Stimulated activated CD8-positive, alpha-beta memory T cell treated with anti-CD3 and anti-CD28 coated beads, Interleukin-15, amount 100 ng/mL, for 4 hours (primary cell): ENCODE results near the gene MRPL43.

Source experiments
- DNase-seq, 2 donors: peaks; one replicate each; pipeline ENCODE4 v3.0.0-alpha.2; 2020; ENCODE audit warnings: low read depth in 2 of 2

The MRPL43 gene

DNA sequence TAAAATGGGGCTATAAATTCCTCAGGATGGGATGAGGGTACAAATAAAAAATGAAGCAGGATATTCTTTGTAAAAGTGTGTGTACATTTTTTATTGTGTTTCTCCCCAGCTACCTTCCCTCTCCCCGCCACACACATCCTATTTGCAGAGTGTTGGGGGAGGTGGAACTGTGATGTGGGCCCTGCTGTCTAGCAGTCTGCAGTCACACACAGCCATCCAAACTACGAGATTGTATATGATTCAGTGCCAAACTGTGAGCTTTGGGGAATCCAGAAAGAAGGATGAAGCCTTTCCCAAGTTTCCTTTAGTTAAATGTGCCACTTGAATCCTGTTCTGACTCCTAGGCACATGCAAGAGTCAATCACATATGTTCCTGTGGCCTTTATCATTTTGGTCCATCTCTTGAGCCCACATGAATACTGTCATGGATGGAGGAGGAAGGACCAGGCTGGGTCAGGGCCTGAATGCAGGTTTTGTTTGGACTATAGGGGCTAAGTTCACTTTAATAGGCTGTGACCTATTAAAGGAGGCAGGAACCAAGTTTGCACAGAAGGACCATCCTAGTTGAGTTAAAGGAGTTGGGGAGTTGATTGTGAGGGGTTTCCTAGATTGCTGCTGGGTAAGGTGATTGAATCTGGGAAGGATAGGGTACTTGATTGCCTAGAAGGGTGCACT, 19.1 kb downstream of the MRPL43 start:
- DNase-seq, result no peak

DNA sequence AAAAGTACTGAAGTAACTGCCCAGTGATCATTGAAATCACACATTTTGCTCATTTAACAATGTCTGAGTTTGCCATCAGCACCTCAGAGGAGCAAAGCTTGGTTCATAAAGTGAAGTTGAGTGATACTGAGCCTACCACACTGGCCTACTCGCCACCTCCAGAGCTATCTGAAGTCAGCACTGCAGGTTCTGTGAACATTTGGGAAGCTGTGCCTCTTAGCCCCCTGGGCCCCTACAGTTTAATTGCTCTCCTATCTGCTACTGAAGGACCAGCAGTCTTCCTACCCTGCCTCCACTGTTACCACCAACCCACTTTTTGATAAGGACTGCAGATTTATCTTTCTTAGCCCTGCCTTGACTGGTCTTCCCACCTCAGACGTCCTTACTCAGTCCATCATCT, 20.0 kb downstream of the MRPL43 start:
- no peak for DNase-seq

DNA sequence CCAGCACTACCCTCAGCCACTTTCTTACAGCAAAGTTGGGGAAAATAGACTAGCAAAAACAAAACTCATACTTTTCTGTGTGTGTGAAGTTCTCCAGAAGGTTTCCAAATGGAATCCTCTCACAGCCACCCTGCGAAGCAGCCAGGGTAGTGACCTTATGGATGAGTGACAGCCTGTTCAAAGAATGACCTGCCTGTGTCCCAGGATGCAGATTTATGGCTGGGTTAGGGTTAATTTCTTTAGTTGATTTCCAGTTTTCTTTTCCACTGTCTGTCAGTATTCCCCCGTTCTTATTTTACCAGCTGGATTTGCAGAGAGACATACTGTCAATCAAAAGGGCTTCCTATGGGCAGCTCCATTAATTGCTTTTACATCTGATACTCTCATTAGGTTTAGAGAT, 20.4 kb downstream of the MRPL43 start:
- no peak for DNase-seq

DNA sequence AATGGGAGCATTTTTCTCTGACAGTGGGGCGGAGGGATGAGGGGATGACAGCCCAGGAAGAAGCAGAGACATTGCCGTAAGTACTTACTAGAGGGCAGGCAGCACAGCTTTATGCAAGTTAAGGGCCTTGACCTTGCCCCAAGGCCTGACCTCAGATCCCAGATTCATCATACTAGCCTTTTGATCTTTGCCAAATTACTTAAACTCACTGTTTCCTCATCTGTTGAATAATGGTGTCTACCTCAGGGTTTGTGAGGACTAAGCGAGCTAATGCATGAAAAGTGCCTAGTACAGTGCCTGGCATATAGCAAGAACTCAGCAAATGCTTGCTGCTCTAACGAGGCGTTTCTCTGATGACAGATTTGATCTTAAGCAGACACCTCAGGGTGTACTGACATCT, 21.5 kb downstream of the MRPL43 start:
- no peak for DNase-seq

DNA sequence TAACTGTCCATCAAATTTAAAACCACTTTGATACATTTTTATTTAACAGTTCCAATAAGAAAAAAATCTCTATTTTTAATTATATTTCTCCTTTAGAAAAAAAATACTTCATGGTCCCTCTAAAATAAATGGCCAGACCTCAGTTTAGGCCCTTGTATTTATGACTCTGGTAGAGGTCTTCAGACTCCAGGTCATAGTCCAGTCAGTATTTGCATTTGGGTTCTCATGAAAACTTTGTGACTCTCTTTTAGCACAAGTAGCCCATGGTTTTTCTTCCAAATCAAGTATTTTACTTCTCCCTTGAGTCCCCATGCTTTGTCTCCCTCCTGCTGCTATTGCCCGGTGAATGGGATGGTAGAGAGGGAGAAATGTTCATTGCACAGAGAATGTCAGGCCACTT, 23.5 kb downstream of the MRPL43 start:
- DNase-seq, result no peak

DNA sequence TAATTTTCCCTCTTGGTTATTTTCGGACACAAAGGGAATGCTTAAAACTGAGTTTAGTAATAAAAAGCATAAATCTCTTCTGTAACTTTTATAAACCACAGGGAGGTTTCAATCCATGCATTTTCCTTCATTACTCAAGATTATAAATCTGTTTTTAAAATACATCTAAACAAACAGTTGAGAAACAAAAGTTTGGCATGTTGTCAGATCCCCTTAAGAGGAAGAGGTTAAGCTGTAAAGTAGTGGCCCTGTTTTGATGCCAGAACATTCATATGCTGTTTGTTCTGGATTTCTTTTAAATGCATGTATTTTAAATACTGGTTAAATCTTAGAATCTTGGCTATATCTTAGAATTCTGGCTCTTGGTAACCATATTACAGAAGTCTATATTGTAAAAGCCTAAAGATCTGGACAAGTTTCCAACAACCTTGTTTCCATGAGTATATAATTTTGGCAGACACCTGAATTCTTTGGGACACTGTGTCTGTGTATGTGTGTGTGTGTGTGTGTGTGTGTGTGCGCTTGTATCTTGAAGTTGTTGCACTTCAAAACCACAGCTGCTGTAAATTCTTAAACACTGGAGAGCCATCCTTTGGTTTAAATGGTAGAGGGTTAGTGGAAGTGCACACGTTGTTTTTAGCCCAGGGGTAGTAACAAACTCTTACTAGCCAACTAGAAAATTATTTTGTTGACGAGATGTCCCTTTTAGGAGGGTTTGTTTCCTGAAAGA, 24.8 kb downstream of the MRPL43 start:
- DNase-seq, result no peak

DNA sequence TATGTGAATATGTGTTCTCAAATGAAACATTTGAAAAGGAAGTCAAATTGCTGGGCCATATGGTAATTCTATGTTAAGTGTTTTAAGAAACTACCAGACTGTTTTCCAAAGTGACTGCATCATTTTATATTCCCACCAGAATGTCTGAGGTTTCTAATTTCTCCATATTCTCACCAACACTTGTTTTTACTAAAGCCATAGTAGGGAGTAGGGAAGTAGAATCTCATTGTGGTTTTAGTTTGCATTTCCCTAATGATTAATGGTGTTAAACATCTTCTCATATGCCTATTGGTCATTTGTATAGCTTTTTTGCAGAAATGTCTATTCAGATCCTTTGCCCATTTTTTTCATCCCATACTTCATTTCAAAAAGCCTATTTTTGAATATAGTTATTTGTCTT, 27.0 kb downstream of the MRPL43 start:
- no peak for DNase-seq

DNA sequence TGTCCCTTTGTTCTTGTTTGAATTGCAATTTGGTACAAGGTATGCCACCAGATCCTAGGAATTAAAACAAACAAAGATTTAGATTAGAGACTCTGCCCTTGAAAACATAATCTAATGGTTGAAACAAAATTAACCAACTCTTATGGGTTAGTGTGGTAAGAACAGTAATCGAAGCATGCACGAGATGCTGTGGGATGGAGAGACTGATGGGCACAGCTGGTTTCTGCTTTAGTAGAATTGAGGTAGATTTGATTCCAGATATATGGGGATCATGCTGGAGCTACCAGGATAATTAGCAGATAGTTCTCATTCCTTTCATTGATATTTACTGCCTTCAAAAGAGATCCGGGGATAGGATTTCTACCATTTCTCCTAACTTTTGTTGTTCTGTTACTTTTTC, 38.4 kb downstream of the MRPL43 start:
- DNase-seq, result no peak

DNA sequence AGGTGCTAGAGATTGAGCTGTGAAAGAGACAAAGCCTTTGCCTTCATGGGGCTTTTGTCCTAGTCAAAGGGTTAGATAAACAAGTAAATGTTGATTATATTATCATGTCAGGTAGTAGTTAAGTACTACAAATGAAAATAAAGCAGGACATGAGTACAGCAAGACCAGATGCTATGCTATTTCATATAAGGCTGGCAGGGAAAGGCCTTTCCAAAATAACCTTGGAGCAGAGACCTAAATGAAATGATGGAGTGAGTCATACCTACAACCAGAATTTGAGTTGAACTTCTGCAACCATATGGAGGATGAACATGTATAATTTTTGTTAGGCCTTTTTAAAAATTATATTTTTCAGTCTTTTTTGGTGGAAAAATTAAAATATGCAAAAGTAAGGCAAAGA, 41.5 kb downstream of the MRPL43 start:
- no peak for DNase-seq

DNA sequence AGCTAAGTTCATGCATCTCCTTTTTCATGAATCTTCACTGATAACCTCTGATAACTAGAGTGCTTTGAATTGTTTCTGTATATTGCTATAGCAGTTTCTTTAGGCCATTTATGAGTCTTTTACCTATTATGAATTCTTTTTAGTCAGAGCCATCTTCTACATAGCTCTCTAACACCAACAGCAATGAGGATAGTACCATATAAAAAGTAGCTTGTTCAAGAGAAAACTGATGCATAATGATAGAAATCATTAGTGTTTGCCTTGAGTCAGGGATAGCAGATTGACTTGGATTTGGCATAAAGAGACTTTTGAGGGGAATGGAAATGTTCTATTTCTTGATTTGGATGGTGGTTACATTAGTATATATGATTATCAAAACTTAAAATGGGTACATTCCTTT, 43.8 kb downstream of the MRPL43 start:
- no peak for DNase-seq

DNA sequence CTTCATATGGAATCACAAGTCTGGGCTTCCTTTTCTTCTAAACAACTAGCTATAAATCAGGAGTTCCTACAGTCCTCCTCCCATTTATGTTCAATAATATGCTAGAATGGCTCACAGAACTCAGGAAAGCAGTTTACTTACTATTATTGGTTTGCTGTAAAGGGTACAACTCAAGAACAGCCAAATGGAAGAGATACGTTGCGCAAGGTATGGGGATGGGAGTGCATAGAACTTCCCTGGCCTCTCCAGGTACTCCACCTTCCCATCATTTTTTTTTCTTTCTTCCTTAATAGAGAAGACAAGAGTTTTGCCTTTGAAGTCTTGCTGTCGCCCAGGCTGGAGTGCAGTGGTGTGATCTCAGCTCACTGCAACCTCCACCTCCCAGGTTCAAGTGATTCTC, 45.1 kb downstream of the MRPL43 start:
- no peak for DNase-seq

DNA sequence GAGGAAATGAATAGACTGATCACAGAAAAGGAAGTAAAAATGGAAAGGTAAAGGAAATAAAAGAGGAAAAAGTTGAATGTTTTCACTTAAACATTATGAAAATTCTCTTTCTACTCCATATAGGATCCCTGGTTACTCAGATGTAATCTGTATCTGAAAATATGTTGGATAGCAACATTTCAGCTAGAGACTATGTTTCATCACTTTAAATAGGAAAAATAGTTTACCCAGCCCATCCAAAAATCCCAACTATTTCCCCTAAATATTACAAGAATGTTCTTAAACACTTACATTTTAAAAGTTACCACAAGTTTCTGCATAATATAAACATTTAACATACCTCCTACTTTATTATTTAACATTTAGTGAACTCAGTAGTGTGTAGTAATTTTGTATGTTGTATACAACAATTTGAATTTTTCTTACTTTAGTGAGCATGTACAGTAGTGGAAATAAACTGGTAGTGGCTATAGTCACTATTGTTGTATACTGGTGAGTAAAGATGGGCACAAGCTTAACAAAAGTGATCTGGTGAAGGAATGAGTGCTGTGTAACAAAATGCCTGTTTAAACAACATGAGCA, 47.4 kb downstream of the MRPL43 start:
- DNase-seq, result no peak
